PC-9 (cell line): ENCODE results near the gene TBC1D8.

Experiments
- CTCF ChIP-seq: fragments of 200-600 bp; sonication (generic); conservative IDR thresholded peaks from 2 replicates; pipeline ENCODE4 v1.6.1; 2017; ENCODE audit warnings: mixed run types, antibody characterized with exemption, mild to moderate bottlenecking, moderate library complexity
- EZH2 ChIP-seq: fragments of 200-600 bp; sonication (generic); IDR thresholded peaks from 2 replicates; pipeline ENCODE4 v1.8.0; 2017; ENCODE audit warnings: antibody characterized with exemption, low read depth

GRCh38 chr2:101119431-101119830 is 31.8 kb downstream of the TBC1D8 start:
- TF ChIP-seq CTCF (no peak), EZH2 (no peak)
